GM12878 (cell line): ENCODE data around the gene CENPA. TPM values are rescaled to one million over a fixed set of nuclear protein-coding genes. Genes with fewer than 3 reads are reported as not detected.
"Not testable (repeated sequence)": the region's sequence is repeated elsewhere in the genome, so short reads cannot be mapped to it uniquely, and the experiment has no call there.

Experiments used
- ATAC-seq: fragments of 200-7000 bp; cut with Tn5 transposase; 3 replicates; pipeline ENCODE4 v1.9.1; 2020; ENCODE audit warnings: mild to moderate bottlenecking, moderate library complexity
- BruUV-seq: library from RNA; stranded (reverse); fragments of 400-500 nt; replicated peaks from 2 replicates; lab custom pipeline; 2021; lab: Mats Ljungman, UMichigan
- CTCF ChIA-PET: fragments of 300-600 bp; sonication (Branson Sonifier 250); formaldehyde crosslinking; extraction: SDS; loops from one replicate; lab custom pipeline; 2021; ENCODE audit warnings: inconsistent platforms; lab: Yijun Ruan, JAX
- POLR2A ChIA-PET: fragments of 350-600 bp; formaldehyde crosslinking; extraction: SDS; loops from one replicate; lab custom pipeline; 2021; ENCODE audit warnings: inconsistent platforms; lab: Charles Lee
- RAD21 ChIA-PET: fragments of 300-600 bp; sonication (Branson Sonifier 250); formaldehyde crosslinking; loops from one replicate; lab custom pipeline; 2023; ENCODE audit warnings: antibody characterized with exemption; ENCODE audit not compliant: unreplicated experiment; lab: Charles Lee
- SMC1A ChIA-PET: fragments of 300-600 bp; sonication (Branson Sonifier 250); formaldehyde crosslinking; loops from one replicate; lab custom pipeline; 2023; ENCODE audit not compliant: unreplicated experiment, uncharacterized antibody; lab: Charles Lee
- DNase-seq: peaks from one replicate; pipeline ENCODE4 v3.0.0-alpha.2; 2011; ENCODE audit warnings: low read depth, low spot score
- FAIRE-seq: peaks from 3 replicates; lab custom pipeline; 2011; peaks lifted over from hg19 to GRCh38; lab: Jason Lieb, UNC
- H2AFZ ChIP-seq: 2 replicates; pipeline ENCODE4 v1.6.0; 2011; ENCODE audit warnings: low read depth, low read length, control low read depth; ENCODE audit not compliant: control insufficient read depth
- H3K27ac ChIP-seq: 2 replicates; pipeline ENCODE4 v1.5.1; 2011; ENCODE audit warnings: control low read depth; ENCODE audit not compliant: control insufficient read depth, insufficient read depth
- H3K27me3 ChIP-seq, 2 experiments: replicated peaks in 1 of 2; 2 replicates each; pipeline versions ENCODE4 v1.6.0 to v1.6.1; 2011; ENCODE audit warnings: low read length in 1 of 2; ENCODE audit not compliant: control insufficient read depth in 2 of 2, insufficient read depth in 2 of 2
- H3K36me3 ChIP-seq, 2 experiments: 2 replicates each; pipeline ENCODE4 v1.5.1; 2011; ENCODE audit warnings: low read length in 1 of 2; ENCODE audit not compliant: control insufficient read depth in 2 of 2, insufficient read depth in 2 of 2
- H3K4me1 ChIP-seq: 2 replicates; pipeline ENCODE4 v1.6.1; 2011; ENCODE audit warnings: mild to moderate bottlenecking, low read length, moderate library complexity, mixed read lengths; ENCODE audit not compliant: control insufficient read depth, insufficient read depth
- H3K4me2 ChIP-seq: 2 replicates; pipeline ENCODE4 v1.6.0; 2011; ENCODE audit warnings: control low read depth; ENCODE audit not compliant: control insufficient read depth, insufficient read depth
- H3K4me3 ChIP-seq: fragments of 200-600 bp; sonication (generic); 2 replicates; pipeline ENCODE4 v1.5.1; 2016
- H3K79me2 ChIP-seq: 2 replicates; pipeline ENCODE4 v1.6.0; 2011; ENCODE audit warnings: low read length; ENCODE audit not compliant: control insufficient read depth, insufficient read depth
- H3K9ac ChIP-seq: 2 replicates; pipeline ENCODE4 v1.8.0; 2011; ENCODE audit warnings: low read length, control low read depth, mixed read lengths; ENCODE audit not compliant: control insufficient read depth, insufficient read depth
- H3K9me3 ChIP-seq: replicated peaks from 3 replicates; pipeline ENCODE4 v1.5.1; 2011; ENCODE audit warnings: mild to moderate bottlenecking, low read length; ENCODE audit not compliant: control insufficient read depth, insufficient read depth
- H4K20me1 ChIP-seq: 2 replicates; pipeline ENCODE4 v1.6.0; 2011; ENCODE audit not compliant: control insufficient read depth, insufficient read depth
- CHD2 ChIP-seq: IDR thresholded peaks from 2 replicates; pipeline ENCODE4 v1.6.1; 2011; ENCODE audit warnings: low read depth, low read length, improper control_type of control experiment, borderline replicate concordance
- NFYA ChIP-seq: IDR thresholded peaks from 2 replicates; pipeline ENCODE4 v1.6.1; 2011; ENCODE audit warnings: low read depth, mild to moderate bottlenecking, low read length, improper control_type of control experiment, borderline replicate concordance
- NR2F1 ChIP-seq: fragments of 450-650 bp; conservative IDR thresholded peaks from 2 replicates; pipeline ENCODE4 v1.6.1; 2017; ENCODE audit warnings: mild to moderate bottlenecking
- PML ChIP-seq: IDR thresholded peaks from 2 replicates; pipeline ENCODE4 v1.6.1; 2012; ENCODE audit warnings: low read length, inconsistent platforms
- SREBF1 ChIP-seq: IDR thresholded peaks from 2 replicates; pipeline ENCODE4 v1.6.1; 2012; ENCODE audit warnings: mild to moderate bottlenecking, low read length
- WGBS: methylation state at CpG from one replicate; pipeline ENCODE4 v1.1.6; 2016; ENCODE audit warnings: low lambda C conversion rate; ENCODE audit not compliant: insufficient replicate concordance, insufficient coverage; ENCODE audit errors: missing lambda C conversion rate; 5-methylcytosine and 5-hydroxymethylcytosine counted together
- in situ Hi-C: fragments of 300-500 bp; cut with MboI; formaldehyde crosslinking; loops from 9 replicates; pipeline ENCODE4 v1.14.3; 2018; ENCODE audit warnings: mixed read lengths
- intact Hi-C: fragments of 100-400 bp; cut with micrococcal nuclease; formaldehyde crosslinking; loops from one replicate; pipeline ENCODE4 v1.14.2; 2022; ENCODE audit not compliant: unreplicated experiment
- polyA plus RNA-seq, 11 experiments: library from polyadenylated mRNA; depleted of rRNA in 4 of 11; unstranded in 6 of 11; stranded (reverse) in 5 of 11; fragments of >200 nt; fragmentation: Nextera tagmentation in 4 of 11; fragmentation: Illumina TruSeq in 1 of 11; extraction: Ambion mirVana in 4 of 11; extraction: Trizol in 1 of 11; gene quantifications; 1 replicate in 1 of 11; 2 replicates in 10 of 11; pipeline versions ENCODE4 v1.2.1 to v1.2.3, GENCODE V29; 2011 to 2016; ENCODE audit warnings: inconsistent platforms in 2 of 11, missing spikeins in 2 of 11, low read depth in 1 of 11
- total RNA-seq, 4 experiments: library from RNA; depleted of rRNA in 3 of 4; stranded (reverse); fragments of >200 nt in 3 of 4; fragmentation: Illumina TruSeq in 1 of 4; extraction: Trizol in 1 of 4; gene quantifications; 2 replicates each; pipeline versions ENCODE4 v1.2.1 to v1.2.3, GENCODE V29; 2013 to 2021

The CENPA gene
- total and polyA plus RNA-seq, 10 of the 15 experiments (the other 5 are each of a cell fraction or from before 2014, with no cell fraction given) = 8.1 to 66.6 (median 36.7) TPM

GRCh38 chr2:26759845-26760244 lies 26.0 kb upstream of the CENPA start:
- ChIA-PET SMC1A (no interaction called here), RAD21 (no interaction called here), POLR2A (no interaction called here), CTCF (interaction anchor here (1.4 kb wide), 1 partner anchor 9 kb away, joined by 4 read pairs; no protein-coding TSS in a partner anchor)
- FAIRE-seq = no peak
- 77% methylated on average over 5 of the region's 5 CpGs for WGBS
- Histone ChIP-seq H3K4me3 (no peak overlapping the region), H3K9me3 (no peaks in the 10 kb centered on the region), H3K4me2 (no peak overlapping the region), H3K27ac (no peak overlapping the region), H3K9ac (no peak overlapping the region), H2AFZ (no peak overlapping the region), H4K20me1 (no peaks in the 10 kb centered on the region), H3K36me3 (no peaks in the 10 kb centered on the region), H3K27me3 (no peaks in the 10 kb centered on the region), H3K4me1 (peaks cover 15% of the 10 kb centered on the region), H3K79me2 (peaks cover 8% of the 10 kb centered on the region)
- BruUV-seq = no TSS peak
- in situ Hi-C loops = no loop called here
- intact Hi-C loops = no loop called here
- ATAC-seq = no peak
- no peak for DNase-seq
- TF ChIP-seq NR2F1 (no peak), NFYA (no peak), SREBF1 (no peak), CHD2 (no peak), PML (no peak)

DNA sequence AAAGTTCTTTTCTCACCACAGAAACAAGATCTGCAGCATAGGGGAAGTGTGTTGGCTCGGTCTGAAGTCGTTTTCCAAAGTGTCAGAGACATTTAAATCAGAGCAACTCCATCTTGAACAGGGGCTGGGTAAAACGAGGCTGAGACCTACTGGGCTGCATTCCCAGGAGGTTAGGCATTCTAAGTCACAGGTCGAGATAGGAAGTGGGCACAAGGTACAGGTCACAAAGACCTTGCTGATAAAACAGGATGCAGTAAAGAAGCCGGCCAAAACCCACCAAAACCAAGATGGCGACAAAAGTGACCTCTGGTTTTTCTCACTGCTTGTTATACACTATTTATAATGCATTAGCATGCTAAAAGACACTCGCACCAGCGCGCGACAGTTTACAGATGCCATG lies 24.9 kb upstream of the CENPA start:
- H3K36me3 ChIP-seq, SMC1A ChIA-PET, H3K4me2 ChIP-seq, BruUV-seq, FAIRE-seq, RAD21 ChIA-PET, H4K20me1 ChIP-seq, H2AFZ ChIP-seq, H3K9me3 ChIP-seq, H3K27me3 ChIP-seq, H3K4me3 ChIP-seq, H3K9ac ChIP-seq, intact Hi-C loops, DNase-seq, H3K27ac ChIP-seq, ATAC-seq, POLR2A ChIA-PET, in situ Hi-C loops: not testable (repeated sequence)
- CTCF ChIA-PET = interaction anchor here (1.4 kb wide), 1 partner anchor 8 kb away, joined by 4 read pairs; no protein-coding TSS in a partner anchor
- WGBS = 55% methylated on average over 10 of the region's 10 CpGs
- H3K4me1 ChIP-seq = peaks cover 19% of the 10 kb centered on the region
- H3K79me2 ChIP-seq = peaks cover 19% of the 10 kb centered on the region
